ENCODE data around the gene SYK.

Gene SYK

GRCh38 chr9:90826326-90827020, 24.9 kb downstream of the SYK start:
- DNase-seq: no peak

GRCh38 chr9:90827181-90827871, 25.7 kb downstream of the SYK start:
- DNase-seq: no peak

GRCh38 chr9:90830051-90830450, 28.4 kb downstream of the SYK start:
- no peak for DNase-seq

DNA sequence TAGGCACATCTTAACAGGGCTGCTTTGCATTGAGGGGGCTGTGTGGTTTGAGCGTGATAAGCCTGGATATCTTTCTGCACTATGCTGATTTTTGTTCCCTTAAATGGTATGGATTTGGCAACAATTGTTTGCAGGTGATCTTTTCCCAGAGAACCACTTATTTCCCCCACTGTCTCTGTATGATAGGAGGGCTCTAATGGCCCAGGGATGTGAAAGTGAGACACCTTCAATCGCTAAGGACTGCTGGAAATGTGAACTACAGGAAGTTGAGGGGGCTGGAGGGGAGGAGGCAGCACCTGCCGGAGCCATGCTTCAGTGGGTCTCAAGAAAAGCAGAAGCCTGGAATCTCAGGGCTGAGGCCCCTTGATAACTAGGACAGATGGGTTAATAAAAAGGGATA, 29.4 kb downstream of the SYK start:
- DNase-seq: no peak

DNA sequence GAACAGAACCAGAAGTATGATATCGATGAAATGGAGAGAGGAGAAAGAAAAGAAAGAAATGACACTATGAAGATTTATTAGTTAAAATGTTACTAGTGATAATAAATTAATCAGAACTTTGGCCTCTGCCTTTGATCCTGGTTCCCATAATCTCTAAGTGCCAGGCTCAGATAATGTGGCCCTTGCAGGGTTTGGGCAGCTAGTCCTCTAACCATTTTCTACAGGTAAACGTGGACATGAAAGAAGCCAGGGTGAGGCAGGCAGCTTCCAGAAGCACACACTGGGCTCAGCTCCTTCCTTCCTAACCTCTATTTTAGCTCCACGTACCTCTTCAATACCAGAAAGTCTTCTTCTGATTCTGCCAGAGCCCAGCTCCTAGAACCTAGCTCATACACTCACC, 30.6 kb downstream of the SYK start:
- DNase-seq: no peak

- no peak for DNase-seq
Measured at GRCh38 chr9:90834828-90835595, 33.4 kb downstream of the SYK start.

DNA sequence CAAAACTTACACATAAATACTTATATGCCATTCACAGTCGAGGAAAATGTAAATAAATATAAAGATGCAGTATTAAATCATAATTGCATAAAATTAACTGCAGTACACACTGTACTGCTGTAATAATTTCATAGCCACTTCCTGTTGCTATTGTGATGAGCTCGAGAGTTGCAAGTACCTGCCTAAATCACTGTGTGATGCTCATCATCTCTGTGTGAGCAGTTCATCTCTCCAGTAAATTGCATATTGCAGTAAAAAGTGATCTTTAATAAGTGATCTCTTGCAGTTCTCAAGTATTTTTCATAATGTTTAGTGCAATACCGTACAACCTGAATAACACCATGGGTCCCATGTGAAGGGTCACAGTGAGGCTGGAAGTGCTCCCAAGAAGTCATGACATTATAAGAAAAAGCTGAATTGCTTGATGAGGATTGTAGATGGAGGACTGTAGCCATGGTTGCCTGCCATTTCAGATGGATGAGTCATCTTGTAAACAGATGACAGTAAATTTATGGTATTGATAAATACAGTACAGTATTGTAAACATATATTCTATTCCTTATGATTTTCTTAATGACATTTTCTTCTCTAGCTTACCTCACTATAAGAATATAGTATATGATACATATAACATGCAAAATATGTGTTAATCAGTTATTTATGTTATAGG, 34.9 kb downstream of the SYK start:
- DNase-seq: no peak

DNA sequence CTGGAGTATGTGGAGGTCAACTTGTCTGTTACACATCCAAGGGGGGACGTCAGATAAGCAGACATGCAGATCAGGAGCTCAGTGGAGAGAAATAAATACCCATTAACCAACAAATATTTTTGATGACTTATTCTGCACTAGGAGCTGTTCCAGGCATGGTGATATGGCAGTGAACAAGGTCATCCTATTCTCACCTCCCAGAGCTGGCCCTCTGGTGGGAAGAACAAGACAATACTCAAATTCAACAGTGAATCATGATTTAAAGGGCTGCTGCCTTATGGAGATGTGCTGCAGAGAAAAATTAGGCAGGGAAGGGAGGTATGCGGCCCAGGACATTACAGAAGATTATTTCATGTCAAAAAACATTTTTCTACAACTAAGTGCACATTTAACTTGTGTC, 36.5 kb downstream of the SYK start:
- no peak for DNase-seq

GRCh38 chr9:90838581-90839154, 37.0 kb downstream of the SYK start:
- no peak for DNase-seq

GRCh38 chr9:90839183-90839728, 37.6 kb downstream of the SYK start:
- no peak for DNase-seq

GRCh38 chr9:90840696-90841095, 39.1 kb downstream of the SYK start:
- no peak for DNase-seq

GRCh38 chr9:90841213-90841612, 39.6 kb downstream of the SYK start:
- no peak for DNase-seq

DNA sequence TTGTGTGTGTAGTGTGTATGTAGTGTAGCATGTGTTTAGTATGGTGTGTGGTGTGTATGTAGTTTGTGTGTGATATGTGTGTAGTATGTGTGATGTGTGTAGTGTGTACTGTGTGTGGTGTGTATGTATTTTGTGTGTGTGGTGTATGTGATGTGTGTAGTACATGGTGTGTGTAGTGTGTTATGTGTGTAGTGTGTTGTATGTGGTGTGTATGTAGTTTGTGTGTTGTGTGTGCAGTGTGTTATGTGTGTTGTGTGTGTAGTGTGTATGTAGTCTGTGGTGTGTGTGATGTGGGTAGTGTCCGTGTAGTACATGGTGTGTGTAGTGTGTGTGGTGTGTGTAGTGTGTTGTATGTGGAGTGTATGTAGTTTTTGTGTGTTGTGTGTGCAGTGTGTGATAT, 40.0 kb downstream of the SYK start:
- no peak for DNase-seq

GRCh38 chr9:90842176-90842777, 40.7 kb downstream of the SYK start:
- no peak for DNase-seq

GRCh38 chr9:90842996-90843395, 41.4 kb downstream of the SYK start:
- no peak for DNase-seq

GRCh38 chr9:90843525-90843924, 41.9 kb downstream of the SYK start:
- no peak for DNase-seq

DNA sequence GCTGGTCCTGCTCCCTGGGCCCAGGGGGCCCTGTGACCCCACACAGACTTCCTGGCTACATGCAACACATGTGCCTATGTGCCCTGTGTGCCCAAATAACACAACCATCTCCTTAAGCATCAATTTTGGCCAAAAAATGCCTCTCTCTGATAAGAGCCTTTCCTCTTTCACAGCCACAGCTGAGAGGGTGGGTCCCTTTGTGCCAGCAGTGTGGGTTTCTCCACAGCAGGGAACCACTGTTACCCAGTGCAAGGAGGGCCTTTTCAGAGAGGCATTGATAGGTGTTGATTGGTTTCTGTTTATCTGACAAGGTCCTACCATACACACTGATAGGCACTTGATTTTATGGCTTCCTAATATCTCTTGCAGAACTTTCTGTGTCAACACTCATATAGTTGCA, 42.7 kb downstream of the SYK start:
- DNase-seq: no peak

- no peak for DNase-seq
Measured at GRCh38 chr9:90846770-90847419, 45.3 kb downstream of the SYK start.

- no peak for DNase-seq
Measured at GRCh38 chr9:90847971-90848370, 46.4 kb downstream of the SYK start.

GRCh38 chr9:90848866-90849265, 47.2 kb downstream of the SYK start:
- DNase-seq: no peak

GRCh38 chr9:90851444-90851843, 49.8 kb downstream of the SYK start:
- no peak for DNase-seq

- no peak for DNase-seq
Measured at GRCh38 chr9:90853945-90854344, 52.3 kb downstream of the SYK start.

Data from hippocampal formation (tissue), 2 donors.